Endothelial cell of umbilical vein (primary cell): ENCODE measurements around the gene LTK. TPM values are rescaled to one million over a fixed set of nuclear protein-coding genes. Genes with fewer than 3 reads are reported as not detected.

ENCODE experiments used
- BruUV-seq: library from RNA; stranded (reverse); fragments of 400-500 nt; replicated peaks from 2 replicates; lab custom pipeline; 2021; lab: Mats Ljungman, UMichigan
- CTCF ChIA-PET: fragments of 300-600, 350-600 bp; sonication (Branson Sonifier 250); formaldehyde crosslinking; loops from one replicate; lab custom pipeline; 2021; ENCODE audit warnings: antibody characterized with exemption, inconsistent platforms; lab: Charles Lee
- POLR2A ChIA-PET: fragments of 300-600, 350-600 bp; sonication (Branson Sonifier 250); formaldehyde crosslinking; loops from one replicate; lab custom pipeline; 2021; ENCODE audit warnings: antibody characterized with exemption, inconsistent platforms; lab: Charles Lee
- DNase-seq: peaks from one replicate; pipeline ENCODE4 v3.0.0-alpha.2; 2011; ENCODE audit warnings: low read depth, low spot score
- FAIRE-seq: peaks from 2 replicates; lab custom pipeline; 2011; peaks lifted over from hg19 to GRCh38; lab: Jason Lieb, UNC
- H2AFZ ChIP-seq: 2 replicates; pipeline ENCODE4 v1.6.0; 2012; ENCODE audit warnings: low read depth, low read length, control low read depth, inconsistent platforms
- H3K27ac ChIP-seq: 2 replicates; pipeline ENCODE4 v1.5.1; 2011; ENCODE audit warnings: low read depth, mild to moderate bottlenecking, control low read depth, low read length, moderate library complexity; ENCODE audit not compliant: insufficient read depth
- H3K27me3 ChIP-seq, 2 experiments: 2 replicates each; pipeline versions ENCODE4 v1.6.0 to v1.6.1; 2011; ENCODE audit warnings: low read length in 2 of 2, mixed read lengths in 1 of 2; ENCODE audit not compliant: control insufficient read depth in 2 of 2, insufficient read depth in 2 of 2
- H3K36me3 ChIP-seq, 2 experiments: 2 replicates in 1 of 2; 3 replicates in 1 of 2; pipeline ENCODE4 v1.5.1; 2011; ENCODE audit warnings: low read length in 2 of 2, mild to moderate bottlenecking in 1 of 2, moderate library complexity in 1 of 2; ENCODE audit not compliant: control insufficient read depth in 2 of 2, insufficient read depth in 2 of 2; ENCODE audit errors: extremely low read depth in 1 of 2
- H3K4me1 ChIP-seq: 3 replicates; pipeline ENCODE4 v1.5.1; 2011; ENCODE audit warnings: mild to moderate bottlenecking, low read length; ENCODE audit not compliant: control insufficient read depth, insufficient read depth; ENCODE audit errors: extremely low read depth
- H3K4me2 ChIP-seq: 2 replicates; pipeline ENCODE4 v1.6.1; 2011; ENCODE audit warnings: low read length, control low read depth, mixed read lengths; ENCODE audit not compliant: insufficient read depth
- H3K4me3 ChIP-seq, 3 experiments: fragments of 200-600 bp in 1 of 3; sonication (generic), shearing (Covaris generic) in 1 of 3; replicated peaks in 1 of 3; 2 replicates each; pipeline ENCODE4 v1.5.1; 2011 to 2016; ENCODE audit warnings: control low read depth in 3 of 3, low read length in 3 of 3, mild to moderate bottlenecking in 2 of 3, inconsistent platforms in 1 of 3, low read depth in 1 of 3, moderate library complexity in 1 of 3; ENCODE audit not compliant: insufficient read depth in 1 of 3
- H3K79me2 ChIP-seq: 2 replicates; pipeline ENCODE4 v1.6.0; 2012; ENCODE audit warnings: low read length, inconsistent platforms; ENCODE audit not compliant: control insufficient read depth, insufficient read depth
- H3K9ac ChIP-seq: replicated peaks from 2 replicates; pipeline ENCODE3; 2011; ENCODE audit warnings: low read length, control low read depth; ENCODE audit not compliant: insufficient read depth; ENCODE audit errors: extremely low read depth
- H3K9me1 ChIP-seq: replicated peaks from 3 replicates; pipeline ENCODE4 v1.6.0; 2011; ENCODE audit warnings: mild to moderate bottlenecking, low read length; ENCODE audit not compliant: control insufficient read depth, insufficient read depth; ENCODE audit errors: extremely low read depth
- H3K9me3 ChIP-seq: replicated peaks from 2 replicates; pipeline ENCODE4 v1.5.1; 2012; ENCODE audit warnings: low read length, inconsistent platforms; ENCODE audit not compliant: control insufficient read depth, insufficient read depth
- H4K20me1 ChIP-seq: replicated peaks from 2 replicates; pipeline ENCODE3; 2011; ENCODE audit warnings: mild to moderate bottlenecking, low read length; ENCODE audit not compliant: control insufficient read depth, insufficient read depth; ENCODE audit errors: extremely low read depth
- FOS ChIP-seq: IDR thresholded peaks from 2 replicates; pipeline ENCODE4 v1.6.1; 2011; ENCODE audit warnings: mild to moderate bottlenecking, low read length, moderate library complexity, borderline replicate concordance; ENCODE audit not compliant: insufficient read depth
- GATA2 ChIP-seq: IDR thresholded peaks from 2 replicates; pipeline ENCODE4 v1.7.0; 2011; ENCODE audit warnings: low read depth, mild to moderate bottlenecking, moderate library complexity, mixed read lengths, low read length; ENCODE audit not compliant: insufficient read length, insufficient read depth
- JUN ChIP-seq: IDR thresholded peaks from 2 replicates; pipeline ENCODE4 v1.6.1; 2011; ENCODE audit warnings: borderline replicate concordance, low read depth; ENCODE audit not compliant: insufficient read length, insufficient read depth
- POLR2AphosphoS5 ChIP-seq: IDR thresholded peaks from 2 replicates; pipeline ENCODE4 v1.6.1; 2012; ENCODE audit warnings: low read depth, mild to moderate bottlenecking, control low read depth, low read length, moderate library complexity; ENCODE audit not compliant: insufficient read depth
- dilution Hi-C: fragments of 300-500 bp; cut with MboI; formaldehyde crosslinking; loops from one replicate; pipeline ENCODE4 v1.15.0; 2019; ENCODE audit warnings: low sequenced_read_pairs; ENCODE audit not compliant: extremely low pct_ligation_motif_present
- intact Hi-C: fragments of 100-400 bp; cut with micrococcal nuclease; formaldehyde crosslinking; loops from one replicate; pipeline ENCODE4 v1.10.0; 2022
- polyA plus RNA-seq, 4 experiments: library from polyadenylated mRNA; depleted of rRNA in 3 of 4; stranded (reverse) in 3 of 4; unstranded in 1 of 4; fragments of >200 nt; gene quantifications; 2 replicates each; pipeline versions ENCODE4 v1.2.1 to v1.2.3, GENCODE V29; 2011 to 2012; ENCODE audit warnings: missing spikeins in 1 of 4
- total RNA-seq: library from RNA; stranded (reverse); gene quantifications from 2 replicates; pipeline ENCODE4 v1.2.3, GENCODE V29; 2021
- TF ChIP-seq, protein P1 (sequence below), 2 donors: IDR thresholded peaks; 1 replicate in 1 of 2; 2 replicates in 1 of 2; pipeline ENCODE4 v1.5.1; 2011; ENCODE audit warnings: low read length in 2 of 2, mild to moderate bottlenecking in 2 of 2, moderate library complexity in 2 of 2, control low read depth in 1 of 2, inconsistent platforms in 1 of 2, low read depth in 1 of 2; ENCODE audit not compliant: insufficient read depth in 1 of 2; ENCODE audit errors: extremely low read depth in 1 of 2

The LTK gene
- total and polyA plus RNA-seq, 2 donors (not counting 3 experiments of a cell fraction or from before 2014, with no cell fraction given): 0.15 to 0.17 TPM

DNA sequence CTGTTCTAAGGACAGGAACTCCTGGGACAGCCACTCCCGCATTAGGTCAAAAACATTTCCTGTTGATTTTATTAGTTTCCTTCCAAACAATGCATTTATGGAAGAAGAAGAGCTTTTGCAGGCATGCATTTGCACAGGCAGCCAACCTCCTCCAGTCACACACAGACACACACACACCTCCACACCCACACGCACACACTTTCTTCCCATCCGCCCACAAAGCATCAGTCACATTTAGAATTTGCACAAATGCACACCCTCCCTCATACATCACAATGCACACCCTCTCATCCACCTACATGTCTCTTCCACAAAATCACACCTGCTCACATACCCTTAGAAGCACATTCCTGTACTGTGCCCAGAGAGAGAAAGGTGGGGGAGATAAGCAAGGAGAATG lies 41.3 kb upstream of the LTK start:
- no peaks in the 10 kb centered on the region for H3K9me1 ChIP-seq
- intact Hi-C loops: loop anchor here (5.0 kb wide), 2 partner anchors 88 to 107 kb away; partner anchors contain the start of gene MGA
- no peaks in the 10 kb centered on the region for H4K20me1 ChIP-seq
- peak overlapping the region; percentile 16 for H2AFZ ChIP-seq
- H3K27ac ChIP-seq: no peak overlapping the region
- no peaks in the 10 kb centered on the region for H3K27me3 ChIP-seq
- ChIA-PET CTCF (interaction anchor here (0.8 to 2.0 kb wide), 3 partner anchors 11 to 89 kb away, joined by 4 to 9 read pairs (median 6); partner anchors contain the start of gene RPAP1), POLR2A (no interaction called here)
- FAIRE-seq (peak; percentile 74), DNase-seq (peak; percentile 14)
- H3K79me2 ChIP-seq: no peaks in the 10 kb centered on the region
- H3K4me1 ChIP-seq: peaks cover 22% of the 10 kb centered on the region
- H3K36me3 ChIP-seq: no peaks in the 10 kb centered on the region
- H3K4me2 ChIP-seq: peak overlapping the region; percentile 23
- dilution Hi-C loops: no loop called here
- no TSS peak for BruUV-seq
- no peaks in the 10 kb centered on the region for H3K9me3 ChIP-seq
- H3K9ac ChIP-seq: no peak overlapping the region
- TF ChIP-seq GATA2 (no peak), POLR2AphosphoS5 (no peak)
- TF ChIP-seq, protein P1, sequence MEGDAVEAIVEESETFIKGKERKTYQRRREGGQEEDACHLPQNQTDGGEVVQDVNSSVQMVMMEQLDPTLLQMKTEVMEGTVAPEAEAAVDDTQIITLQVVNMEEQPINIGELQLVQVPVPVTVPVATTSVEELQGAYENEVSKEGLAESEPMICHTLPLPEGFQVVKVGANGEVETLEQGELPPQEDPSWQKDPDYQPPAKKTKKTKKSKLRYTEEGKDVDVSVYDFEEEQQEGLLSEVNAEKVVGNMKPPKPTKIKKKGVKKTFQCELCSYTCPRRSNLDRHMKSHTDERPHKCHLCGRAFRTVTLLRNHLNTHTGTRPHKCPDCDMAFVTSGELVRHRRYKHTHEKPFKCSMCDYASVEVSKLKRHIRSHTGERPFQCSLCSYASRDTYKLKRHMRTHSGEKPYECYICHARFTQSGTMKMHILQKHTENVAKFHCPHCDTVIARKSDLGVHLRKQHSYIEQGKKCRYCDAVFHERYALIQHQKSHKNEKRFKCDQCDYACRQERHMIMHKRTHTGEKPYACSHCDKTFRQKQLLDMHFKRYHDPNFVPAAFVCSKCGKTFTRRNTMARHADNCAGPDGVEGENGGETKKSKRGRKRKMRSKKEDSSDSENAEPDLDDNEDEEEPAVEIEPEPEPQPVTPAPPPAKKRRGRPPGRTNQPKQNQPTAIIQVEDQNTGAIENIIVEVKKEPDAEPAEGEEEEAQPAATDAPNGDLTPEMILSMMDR (IDR thresholded peaks at IDR 0.05; ENCODE audit: extremely low read depth in 1 of 2, insufficient read depth in 1 of 2, low read depth in 1 of 2, low read length in 2 of 2): no peak
- no peak overlapping the region for H3K4me3 ChIP-seq

DNA sequence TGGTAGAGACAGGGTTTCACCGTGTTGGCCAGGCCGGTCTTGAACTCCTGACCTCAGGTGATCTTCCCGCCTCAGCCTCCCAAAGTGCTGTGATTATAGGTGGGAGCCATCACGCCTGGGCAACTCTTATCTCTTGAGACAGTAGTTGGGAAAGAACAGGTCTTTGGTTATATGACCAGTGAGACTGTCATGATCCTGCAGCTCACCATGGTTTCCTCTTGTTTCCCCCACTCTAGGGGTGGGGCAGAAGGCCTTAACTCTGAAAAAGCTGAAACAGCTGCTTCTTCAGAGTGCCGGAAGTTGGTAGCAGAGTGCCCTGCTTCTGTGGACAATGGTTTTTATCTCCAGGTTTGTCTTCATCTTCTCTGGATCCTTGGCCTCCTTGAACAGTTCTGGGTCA lies 40.7 kb upstream of the LTK start:
- H3K79me2 ChIP-seq: no peaks in the 10 kb centered on the region
- DNase-seq (no peak), FAIRE-seq (no peak)
- H3K4me2 ChIP-seq: peak overlapping the region; percentile 23
- dilution Hi-C loops (no loop called here), intact Hi-C loops (no loop called here)
- no peaks in the 10 kb centered on the region for H3K9me3 ChIP-seq
- H4K20me1 ChIP-seq: no peaks in the 10 kb centered on the region
- no peak overlapping the region for H3K4me3 ChIP-seq
- no peaks in the 10 kb centered on the region for H3K36me3 ChIP-seq
- peak overlapping the region; percentile 16 for H2AFZ ChIP-seq
- CTCF ChIA-PET: interaction anchor here (1.4 to 2.0 kb wide), 2 partner anchors 50 to 89 kb away, joined by 6 to 9 read pairs; no protein-coding TSS in a partner anchor
- H3K4me1 ChIP-seq: peaks cover 20% of the 10 kb centered on the region
- TF ChIP-seq FOS: no peak
- no peak for TF ChIP-seq JUN
- no peak overlapping the region for H3K9ac ChIP-seq
- BruUV-seq: no TSS peak
- H3K27me3 ChIP-seq: no peaks in the 10 kb centered on the region
- H3K27ac ChIP-seq: no peak overlapping the region
- POLR2A ChIA-PET: no interaction called here
- no peaks in the 10 kb centered on the region for H3K9me1 ChIP-seq
